GM23248 (cell line): ENCODE measurements around the gene OXSR1.

Source experiments
- EZH2 ChIP-seq: fragments of 200-600 bp; sonication (generic); IDR thresholded peaks from 2 replicates; pipeline ENCODE4 v1.6.1; 2018; ENCODE audit warnings: antibody characterized with exemption, mild to moderate bottlenecking; ENCODE audit not compliant: insufficient read depth, poor library complexity, severe bottlenecking
- EZH2phosphoT487 ChIP-seq: fragments of 200-600 bp; sonication (generic); IDR thresholded peaks from 2 replicates; pipeline ENCODE4 v1.6.1; 2018; ENCODE audit warnings: antibody characterized with exemption, moderate library complexity, mild to moderate bottlenecking, low read depth; ENCODE audit not compliant: insufficient read depth

- no peak for TF ChIP-seq EZH2
- TF ChIP-seq EZH2phosphoT487 = no peak
These were observed 44.5 kb upstream of the OXSR1 start for GRCh38 chr3:38120693-38121450.
